ENCODE data around the gene CWF19L1. TPM values are rescaled to one million over a fixed set of nuclear protein-coding genes. Genes with fewer than 3 reads are reported as not detected.

The CWF19L1 gene
- total RNA-seq, 2 donors from 2014 or later: 14.8 to 19.7 TPM

DNA sequence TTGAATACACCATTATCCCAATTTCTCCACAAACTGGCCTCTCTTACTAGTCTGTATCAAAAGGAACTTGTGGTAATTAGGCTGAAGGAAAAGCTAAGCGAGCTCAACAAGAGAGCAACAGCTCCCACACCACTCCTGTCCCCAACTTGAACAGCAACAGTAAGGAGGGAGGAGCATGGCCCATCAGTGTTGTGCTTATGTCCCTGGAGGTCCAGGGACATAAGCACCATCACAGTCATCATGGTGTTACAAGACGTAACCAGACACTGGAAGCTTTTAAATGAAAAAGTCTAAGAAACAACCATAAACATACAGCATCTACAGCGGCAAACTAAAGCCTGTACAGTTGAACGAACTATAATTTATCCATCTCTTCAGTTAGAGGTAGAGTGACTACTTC lies 82.6 kb downstream of the CWF19L1 start:
- 5% methylated on average over 4 of the region's 4 CpGs for WGBS
- intact Hi-C loops (cut with DNase I): no loop called here
- DNase-seq (ENCODE audit: low spot score): no peak
- TF ChIP-seq POLR2A (IDR thresholded peaks at IDR 0.05) (no peak), POLR2AphosphoS5 (IDR thresholded peaks at IDR 0.05) (no peak)
- TF ChIP-seq, protein P1, sequence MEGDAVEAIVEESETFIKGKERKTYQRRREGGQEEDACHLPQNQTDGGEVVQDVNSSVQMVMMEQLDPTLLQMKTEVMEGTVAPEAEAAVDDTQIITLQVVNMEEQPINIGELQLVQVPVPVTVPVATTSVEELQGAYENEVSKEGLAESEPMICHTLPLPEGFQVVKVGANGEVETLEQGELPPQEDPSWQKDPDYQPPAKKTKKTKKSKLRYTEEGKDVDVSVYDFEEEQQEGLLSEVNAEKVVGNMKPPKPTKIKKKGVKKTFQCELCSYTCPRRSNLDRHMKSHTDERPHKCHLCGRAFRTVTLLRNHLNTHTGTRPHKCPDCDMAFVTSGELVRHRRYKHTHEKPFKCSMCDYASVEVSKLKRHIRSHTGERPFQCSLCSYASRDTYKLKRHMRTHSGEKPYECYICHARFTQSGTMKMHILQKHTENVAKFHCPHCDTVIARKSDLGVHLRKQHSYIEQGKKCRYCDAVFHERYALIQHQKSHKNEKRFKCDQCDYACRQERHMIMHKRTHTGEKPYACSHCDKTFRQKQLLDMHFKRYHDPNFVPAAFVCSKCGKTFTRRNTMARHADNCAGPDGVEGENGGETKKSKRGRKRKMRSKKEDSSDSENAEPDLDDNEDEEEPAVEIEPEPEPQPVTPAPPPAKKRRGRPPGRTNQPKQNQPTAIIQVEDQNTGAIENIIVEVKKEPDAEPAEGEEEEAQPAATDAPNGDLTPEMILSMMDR (IDR thresholded peaks at IDR 0.05): no peak
- Histone ChIP-seq H3K9me3 (no peaks in the 10 kb centered on the region), H3K27me3 (replicated peaks; ENCODE audit: insufficient read depth) (no peaks in the 10 kb centered on the region), H3K27ac (peak overlapping the region; percentile 76 to 81), H3K4me1 (replicated peaks) (peaks cover 4% of the 10 kb centered on the region), H3K4me3 (peak overlapping the region; percentile 71 to 83), H3K36me3 (no peaks in the 10 kb centered on the region)

DNA sequence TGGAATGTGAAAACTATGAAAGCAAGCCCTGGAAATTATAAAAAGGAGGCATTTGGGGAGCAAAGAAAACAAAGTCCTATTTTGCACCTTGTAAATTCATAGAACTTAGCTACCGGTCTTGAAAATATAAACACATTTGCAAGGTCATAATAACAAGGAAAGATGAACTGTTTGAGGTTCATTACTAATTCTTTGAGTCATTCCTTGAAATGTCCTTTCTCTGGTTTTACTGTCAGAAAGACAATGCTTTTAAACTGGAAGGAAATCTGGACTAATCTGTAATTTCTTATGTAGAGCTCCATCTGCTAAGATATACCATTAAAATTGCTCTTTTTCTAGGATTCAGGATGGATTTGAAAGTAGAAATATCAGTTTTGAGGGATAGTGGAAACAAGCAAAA lies 83.0 kb downstream of the CWF19L1 start:
- no peaks in the 10 kb centered on the region for H3K9me3 ChIP-seq
- no peak overlapping the region for H3K27ac ChIP-seq
- H3K27me3 ChIP-seq (replicated peaks; ENCODE audit: insufficient read depth): no peaks in the 10 kb centered on the region
- TF ChIP-seq POLR2AphosphoS5 (IDR thresholded peaks at IDR 0.05) (no peak), POLR2A (IDR thresholded peaks at IDR 0.05) (no peak)
- TF ChIP-seq, protein P1 (IDR thresholded peaks at IDR 0.05): no peak
- WGBS: 30% methylated on average over 1 of the region's 1 CpG
- peak overlapping the region; percentile 71 to 83 for H3K4me3 ChIP-seq
- intact Hi-C loops (cut with DNase I): no loop called here
- DNase-seq (ENCODE audit: low spot score): no peak
- H3K36me3 ChIP-seq: no peaks in the 10 kb centered on the region
- peaks cover 4% of the 10 kb centered on the region for H3K4me1 ChIP-seq (replicated peaks)

DNA sequence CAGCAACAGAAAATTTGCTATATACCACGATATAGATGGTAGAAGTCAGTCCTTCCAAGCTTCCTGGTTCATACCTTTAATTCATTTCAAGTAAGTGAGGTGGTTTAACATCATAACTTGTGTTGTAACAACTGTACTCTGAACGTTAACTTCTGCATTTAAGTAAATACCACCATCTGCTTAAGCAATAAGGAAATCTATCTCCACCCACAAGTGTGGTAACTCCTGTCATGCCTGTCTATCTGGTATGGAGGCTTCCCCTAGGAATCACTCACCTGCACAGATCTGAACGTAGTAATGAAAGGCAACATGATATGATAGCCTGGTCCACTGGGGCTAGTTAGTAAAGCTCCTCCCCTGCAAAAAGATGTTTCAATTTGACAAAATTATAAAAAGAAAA lies 84.0 kb downstream of the CWF19L1 start:
- Histone ChIP-seq H3K36me3 (no peaks in the 10 kb centered on the region), H3K4me1 (replicated peaks) (peaks cover 4% of the 10 kb centered on the region), H3K4me3 (no peak overlapping the region), H3K27ac (peak overlapping the region in 1 of 2 donors; percentile 45), H3K27me3 (replicated peaks; ENCODE audit: insufficient read depth) (no peaks in the 10 kb centered on the region), H3K9me3 (no peaks in the 10 kb centered on the region)
- intact Hi-C loops (cut with DNase I): no loop called here
- TF ChIP-seq POLR2A (IDR thresholded peaks at IDR 0.05) (no peak), POLR2AphosphoS5 (IDR thresholded peaks at IDR 0.05) (peak; percentile 86)
- 52% methylated on average over 3 of the region's 3 CpGs for WGBS
- peak; percentile 62 for DNase-seq (ENCODE audit: low spot score)

DNA sequence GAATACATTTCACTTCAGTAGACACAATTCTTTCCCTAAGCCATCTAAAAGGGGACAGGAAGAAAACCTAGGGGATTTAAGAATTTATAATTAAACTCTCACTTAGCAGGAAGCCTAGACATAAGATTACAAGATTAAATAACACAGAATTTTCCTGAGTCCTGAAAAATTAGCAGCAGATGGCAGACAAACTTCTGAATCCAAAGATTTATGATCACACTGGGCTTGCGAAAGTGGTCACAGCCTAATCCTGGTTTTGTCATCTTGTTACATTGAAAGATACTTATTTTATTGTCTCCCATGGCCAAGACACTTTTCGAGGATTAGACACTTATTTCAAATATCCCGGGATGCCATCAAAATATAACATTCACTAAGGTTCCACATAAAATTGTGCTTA lies 84.5 kb downstream of the CWF19L1 start:
- no peaks in the 10 kb centered on the region for H3K36me3 ChIP-seq
- TF ChIP-seq, protein P1 (IDR thresholded peaks at IDR 0.05): no peak
- no peak for TF ChIP-seq POLR2AphosphoS5 (IDR thresholded peaks at IDR 0.05)
- TF ChIP-seq POLR2A (IDR thresholded peaks at IDR 0.05): no peak
- no peak for DNase-seq (ENCODE audit: low spot score)
- H3K4me3 ChIP-seq: no peak overlapping the region
- WGBS: 73% methylated on average over 3 of the region's 3 CpGs
- H3K27me3 ChIP-seq (replicated peaks; ENCODE audit: insufficient read depth): no peaks in the 10 kb centered on the region
- peak overlapping the region in 1 of 2 donors; percentile 45 for H3K27ac ChIP-seq
- intact Hi-C loops (cut with DNase I): no loop called here
- H3K9me3 ChIP-seq: no peaks in the 10 kb centered on the region
- H3K4me1 ChIP-seq (replicated peaks): peaks cover 4% of the 10 kb centered on the region

Small RNA genes within 50 kb of the gene (small RNA-seq; reads per million reads assigned to genes)
- 0 reads per million in 2 donors for gene RNU6-422P
- 20.1 to 36.9 reads per million in 2 donors for gene SNORA12

Other genes starting within 250 kb of the CWF19L1 start
- gene CPN1, start 185.8 kb downstream of the CWF19L1 start, total RNA-seq: under 1 TPM in 1 of 2 donors, not detected in 1; 0.85 TPM
- 10 to 100 TPM; 18.1 to 23.8 TPM for gene ERLIN1, start 81.6 kb downstream of the CWF19L1 start, total RNA-seq
- 10 to 100 TPM; 11.2 to 19.9 TPM for gene CHUK, start 38.0 kb downstream of the CWF19L1 start, total RNA-seq
- 10 to 100 TPM; 21.1 to 33.8 TPM for gene BLOC1S2, start 19.0 kb upstream of the CWF19L1 start, total RNA-seq
- gene PKD2L1, start 62.6 kb upstream of the CWF19L1 start, total RNA-seq: under 1 TPM; 0.09 to 0.34 TPM
- 100 to 1,000 TPM in 1 of 2 donors, 10 to 100 TPM in 1; 95.5 to 179 TPM for gene SCD, start 79.6 kb upstream of the CWF19L1 start, total RNA-seq
- 1 to 10 TPM in 1 of 2 donors, under 1 TPM in 1; 0.40 to 1.8 TPM for gene WNT8B, start 195.4 kb upstream of the CWF19L1 start, total RNA-seq

Data from prostate gland (tissue), 2 donors.